GM12878 (cell line): Measurements from ENCODE around the gene FMNL3. TPM values are rescaled to one million over a fixed set of nuclear protein-coding genes. Genes with fewer than 3 reads are reported as not detected.

Source experiments
- ATF2 ChIP-seq: IDR thresholded peaks from 2 replicates; pipeline ENCODE4 v1.6.1; 2012; ENCODE audit warnings: low read length, inconsistent platforms
- BMI1 ChIP-seq: fragments of 450-650 bp; IDR thresholded peaks from 2 replicates; pipeline ENCODE4 v1.6.1; 2016; ENCODE audit warnings: mild to moderate bottlenecking, moderate library complexity, borderline replicate concordance
- EED ChIP-seq: sonication (generic); IDR thresholded peaks from 2 replicates; pipeline ENCODE4 v1.6.1; 2016; ENCODE audit warnings: antibody characterized with exemption, low read depth
- IRF4 ChIP-seq: IDR thresholded peaks from 2 replicates; pipeline ENCODE4 v1.6.1; 2011; ENCODE audit warnings: low read depth, low read length
- JUNB ChIP-seq: IDR thresholded peaks from 2 replicates; pipeline ENCODE4 v1.6.1; 2016; ENCODE audit warnings: antibody characterized with exemption, mild to moderate bottlenecking
- NFXL1 ChIP-seq: fragments of 450-650 bp; IDR thresholded peaks from 2 replicates; pipeline ENCODE4 v1.6.1; 2017; ENCODE audit warnings: antibody characterized with exemption, mild to moderate bottlenecking, borderline replicate concordance
- POLR2A ChIP-seq: IDR thresholded peaks from 2 replicates; pipeline ENCODE4 v1.6.1; 2011; ENCODE audit warnings: low read depth, mild to moderate bottlenecking, low read length
- RELA ChIP-seq: fragments of 450-650 bp; IDR thresholded peaks from 2 replicates; pipeline ENCODE4 v1.8.0; 2014; ENCODE audit warnings: borderline replicate concordance; ENCODE audit not compliant: partially characterized antibody
- RUNX3 ChIP-seq: IDR thresholded peaks from 2 replicates; pipeline ENCODE4 v1.6.1; 2012; ENCODE audit warnings: low read length, inconsistent platforms
- SP1 ChIP-seq: IDR thresholded peaks from one replicate; pipeline ENCODE4 v1.6.1; 2011; ENCODE audit warnings: low read depth, low read length
- polyA plus RNA-seq, 11 experiments: library from polyadenylated mRNA; depleted of rRNA in 4 of 11; unstranded in 6 of 11; stranded (reverse) in 5 of 11; fragments of >200 nt; fragmentation: Nextera tagmentation in 4 of 11; fragmentation: Illumina TruSeq in 1 of 11; extraction: Ambion mirVana in 4 of 11; extraction: Trizol in 1 of 11; gene quantifications; 1 replicate in 1 of 11; 2 replicates in 10 of 11; pipeline versions ENCODE4 v1.2.1 to v1.2.3, GENCODE V29; 2011 to 2016; ENCODE audit warnings: inconsistent platforms in 2 of 11, missing spikeins in 2 of 11, low read depth in 1 of 11
- total RNA-seq, 4 experiments: library from RNA; depleted of rRNA in 3 of 4; stranded (reverse); fragments of >200 nt in 3 of 4; fragmentation: Illumina TruSeq in 1 of 4; extraction: Trizol in 1 of 4; gene quantifications; 2 replicates each; pipeline versions ENCODE4 v1.2.1 to v1.2.3, GENCODE V29; 2013 to 2021
- TF ChIP-seq, protein P1 (sequence below): fragments of 450-650 bp; IDR thresholded peaks from 2 replicates; pipeline ENCODE4 v1.6.1; 2017; ENCODE audit warnings: mild to moderate bottlenecking, moderate library complexity

Gene FMNL3
- total and polyA plus RNA-seq, 10 of the 15 experiments (the other 5 are each of a cell fraction or from before 2014, with no cell fraction given) = 3.0 to 64.9 (median 30.9) TPM

DNA sequence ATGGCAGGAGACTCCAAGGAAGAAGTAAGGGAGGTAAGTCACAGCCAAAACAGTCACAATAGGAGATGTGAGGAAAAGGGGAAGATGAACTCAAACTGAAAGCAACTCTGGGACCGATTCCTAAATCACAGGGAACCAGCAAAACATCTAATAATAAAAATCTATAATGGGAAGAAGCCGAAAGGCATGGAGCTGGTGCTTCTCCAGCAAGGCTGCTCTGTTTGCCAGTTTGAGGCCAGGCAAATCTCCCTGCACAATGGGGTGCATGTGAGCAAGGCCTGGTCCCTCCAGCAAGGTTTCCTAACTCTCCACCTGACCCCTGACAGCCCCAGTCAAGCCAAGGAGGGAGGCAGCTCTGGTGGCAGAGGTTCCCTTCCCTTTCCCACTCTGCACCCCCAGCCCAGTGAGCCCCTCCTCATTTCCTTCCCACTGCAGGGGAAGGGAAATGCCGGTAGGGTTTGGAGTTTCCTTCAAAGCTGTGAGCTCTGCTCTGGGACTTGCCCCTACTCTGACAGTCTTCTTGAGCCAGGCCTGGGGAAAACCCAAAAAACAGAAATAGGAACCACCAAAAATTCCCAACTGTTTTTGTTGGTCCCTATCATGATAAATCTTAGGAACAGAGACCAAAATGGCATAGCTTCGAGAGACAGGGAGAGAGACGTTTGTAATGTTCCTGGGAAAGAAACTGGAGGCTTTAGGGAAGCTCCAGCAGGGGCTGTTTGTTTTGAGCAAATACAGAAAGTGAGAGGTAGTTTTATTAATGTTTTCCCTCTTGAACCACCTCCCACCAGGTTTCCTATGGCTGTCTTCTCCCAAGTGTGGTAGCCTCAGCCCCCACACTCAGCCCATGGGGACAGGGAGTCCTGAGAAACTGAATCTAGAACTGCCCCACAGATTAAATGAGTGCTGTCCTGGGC lies 34.6 kb downstream of the FMNL3 start (continued):
- 0 out of 2 replicates have a peak, but pooled peaks have one; percentile 17 for TF ChIP-seq POLR2A
- peak; percentile 55 for TF ChIP-seq RELA
- TF ChIP-seq SP1 = no peak
- TF ChIP-seq BMI1 = no peak
- TF ChIP-seq, protein P1, sequence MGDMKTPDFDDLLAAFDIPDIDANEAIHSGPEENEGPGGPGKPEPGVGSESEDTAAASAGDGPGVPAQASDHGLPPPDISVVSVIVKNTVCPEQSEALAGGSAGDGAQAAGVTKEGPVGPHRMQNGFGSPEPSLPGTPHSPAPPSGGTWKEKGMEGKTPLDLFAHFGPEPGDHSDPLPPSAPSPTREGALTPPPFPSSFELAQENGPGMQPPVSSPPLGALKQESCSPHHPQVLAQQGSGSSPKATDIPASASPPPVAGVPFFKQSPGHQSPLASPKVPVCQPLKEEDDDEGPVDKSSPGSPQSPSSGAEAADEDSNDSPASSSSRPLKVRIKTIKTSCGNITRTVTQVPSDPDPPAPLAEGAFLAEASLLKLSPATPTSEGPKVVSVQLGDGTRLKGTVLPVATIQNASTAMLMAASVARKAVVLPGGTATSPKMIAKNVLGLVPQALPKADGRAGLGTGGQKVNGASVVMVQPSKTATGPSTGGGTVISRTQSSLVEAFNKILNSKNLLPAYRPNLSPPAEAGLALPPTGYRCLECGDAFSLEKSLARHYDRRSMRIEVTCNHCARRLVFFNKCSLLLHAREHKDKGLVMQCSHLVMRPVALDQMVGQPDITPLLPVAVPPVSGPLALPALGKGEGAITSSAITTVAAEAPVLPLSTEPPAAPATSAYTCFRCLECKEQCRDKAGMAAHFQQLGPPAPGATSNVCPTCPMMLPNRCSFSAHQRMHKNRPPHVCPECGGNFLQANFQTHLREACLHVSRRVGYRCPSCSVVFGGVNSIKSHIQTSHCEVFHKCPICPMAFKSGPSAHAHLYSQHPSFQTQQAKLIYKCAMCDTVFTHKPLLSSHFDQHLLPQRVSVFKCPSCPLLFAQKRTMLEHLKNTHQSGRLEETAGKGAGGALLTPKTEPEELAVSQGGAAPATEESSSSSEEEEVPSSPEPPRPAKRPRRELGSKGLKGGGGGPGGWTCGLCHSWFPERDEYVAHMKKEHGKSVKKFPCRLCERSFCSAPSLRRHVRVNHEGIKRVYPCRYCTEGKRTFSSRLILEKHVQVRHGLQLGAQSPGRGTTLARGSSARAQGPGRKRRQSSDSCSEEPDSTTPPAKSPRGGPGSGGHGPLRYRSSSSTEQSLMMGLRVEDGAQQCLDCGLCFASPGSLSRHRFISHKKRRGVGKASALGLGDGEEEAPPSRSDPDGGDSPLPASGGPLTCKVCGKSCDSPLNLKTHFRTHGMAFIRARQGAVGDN = 0 out of 2 replicates have a peak, but pooled peaks have one; percentile 25
- TF ChIP-seq JUNB = no peak
- peak; percentile 92 for TF ChIP-seq EED
- TF ChIP-seq NFXL1 = no peak
- 0 out of 2 replicates have a peak, but pooled peaks have one; percentile 12 for TF ChIP-seq IRF4
- no peak for TF ChIP-seq ATF2
- TF ChIP-seq RUNX3 = 0 out of 2 replicates have a peak, but pooled peaks have one; percentile 41
